ENCODE results near the gene ANXA7.

The ANXA7 gene

GRCh38 chr10:73413528-73414229 lies at the start of gene ANXA7:
ANXA7 (minus strand) TSS chr10:73414058; CDS start chr10:73400856, 13,202 bp downstream.
- H3K27me3 ChIP-seq (ENCODE audit: insufficient read depth, low read length), result no peaks in the 10 kb centered on the region
- H3K4me3 ChIP-seq (ENCODE audit: low read length), result peak within 1 kb of the TSS; percentile 95
- no peaks in the 10 kb centered on the region for H3K9me3 ChIP-seq (ENCODE audit: low read length)
- H3K36me3 ChIP-seq (ENCODE audit: insufficient read depth, low read length), result peaks cover 2% of the 10 kb centered on the region
- peak within 1 kb of the TSS; percentile 98 for H2AFZ ChIP-seq (ENCODE audit: low read depth, low read length)
- H3K4me1 ChIP-seq (ENCODE audit: insufficient read depth, low read length), result peaks cover 10% of the 10 kb centered on the region

- no peak overlapping the region for H3K4me3 ChIP-seq (ENCODE audit: low read length)
- peaks cover 34% of the 10 kb centered on the region for H3K36me3 ChIP-seq (ENCODE audit: insufficient read depth, low read length)
- H2AFZ ChIP-seq (ENCODE audit: low read depth, low read length), result no peak overlapping the region
- no peaks in the 10 kb centered on the region for H3K4me1 ChIP-seq (ENCODE audit: insufficient read depth, low read length)
- H3K9me3 ChIP-seq (ENCODE audit: low read length), result no peaks in the 10 kb centered on the region
- no peaks in the 10 kb centered on the region for H3K27me3 ChIP-seq (ENCODE audit: insufficient read depth, low read length)
Observed at GRCh38 chr10:73460897-73461296, 47.0 kb upstream of the ANXA7 start.

DNA sequence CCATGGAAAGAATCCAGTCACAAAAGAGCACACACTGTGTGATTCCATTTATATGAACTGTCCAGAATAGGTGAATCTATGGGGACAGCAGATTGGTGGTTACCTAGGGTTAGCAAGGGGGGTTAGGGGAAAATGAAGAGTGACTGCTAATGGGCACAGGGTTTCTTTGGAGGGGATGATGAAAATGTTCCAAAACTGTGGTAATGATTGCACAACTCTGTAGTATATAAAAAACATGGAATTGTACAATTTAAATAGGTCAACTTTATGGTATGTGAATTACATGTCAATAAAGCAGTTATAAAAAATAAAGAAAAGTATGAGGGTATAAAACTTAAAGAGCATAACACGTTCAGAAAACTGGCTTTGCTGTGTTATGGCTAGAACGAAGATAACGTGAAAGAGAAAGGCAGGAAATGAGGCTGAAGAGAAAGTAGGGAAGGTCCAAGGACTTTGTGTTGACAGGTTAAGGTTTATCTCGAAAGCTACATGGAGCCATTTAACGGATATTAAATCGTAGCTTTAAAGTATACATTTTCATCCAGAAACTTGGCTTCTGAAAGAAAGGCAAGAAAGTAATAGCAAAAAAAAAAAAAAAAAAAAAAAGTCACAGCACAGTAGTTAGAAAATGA lies 45.9 kb upstream of the ANXA7 start:
- H3K4me1 ChIP-seq (ENCODE audit: insufficient read depth, low read length), result no peaks in the 10 kb centered on the region
- H2AFZ ChIP-seq (ENCODE audit: low read depth, low read length), result no peak overlapping the region
- no peaks in the 10 kb centered on the region for H3K9me3 ChIP-seq (ENCODE audit: low read length)
- H3K4me3 ChIP-seq (ENCODE audit: low read length), result no peak overlapping the region
- H3K27me3 ChIP-seq (ENCODE audit: insufficient read depth, low read length), result no peaks in the 10 kb centered on the region
- peaks cover 25% of the 10 kb centered on the region for H3K36me3 ChIP-seq (ENCODE audit: insufficient read depth, low read length)

DNA sequence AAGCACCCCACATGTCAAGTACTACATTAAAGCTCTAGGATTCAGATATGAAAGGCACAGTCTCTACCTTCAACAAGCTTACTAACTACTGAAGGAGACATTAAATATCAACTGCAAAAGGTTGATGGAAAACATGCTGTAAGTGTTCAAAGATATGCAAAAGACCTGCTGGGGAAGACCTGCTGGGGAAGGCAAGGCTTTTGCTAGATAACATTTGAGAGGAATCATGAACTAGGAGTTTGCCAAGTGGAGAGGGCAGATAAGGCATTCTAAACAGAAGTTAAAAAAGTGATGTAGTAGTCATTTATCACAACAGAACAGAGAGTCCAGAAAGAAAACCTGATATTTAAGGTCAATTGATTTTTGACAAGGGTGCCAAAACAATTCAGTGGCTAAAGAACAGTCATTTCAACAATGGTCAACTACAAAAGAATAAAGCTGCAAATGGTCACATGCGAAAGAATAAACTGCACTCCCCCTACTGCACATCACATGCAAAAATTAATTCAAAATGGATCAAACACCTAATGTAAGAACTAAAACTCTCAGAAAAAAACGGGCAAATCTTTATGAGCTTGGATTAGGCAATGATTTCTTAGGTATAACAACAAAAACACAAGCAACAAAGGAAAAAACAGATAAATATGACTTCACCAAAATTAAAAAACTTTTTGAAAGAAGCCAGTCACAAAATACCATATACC lies 42.5 kb upstream of the ANXA7 start:
- no peak overlapping the region for H3K4me3 ChIP-seq (ENCODE audit: low read length)
- H3K9me3 ChIP-seq (ENCODE audit: low read length), result no peaks in the 10 kb centered on the region
- H3K36me3 ChIP-seq (ENCODE audit: insufficient read depth, low read length), result peaks cover 26% of the 10 kb centered on the region
- H3K4me1 ChIP-seq (ENCODE audit: insufficient read depth, low read length), result no peaks in the 10 kb centered on the region
- H2AFZ ChIP-seq (ENCODE audit: low read depth, low read length), result no peak overlapping the region
- no peaks in the 10 kb centered on the region for H3K27me3 ChIP-seq (ENCODE audit: insufficient read depth, low read length)

- no peaks in the 10 kb centered on the region for H3K4me1 ChIP-seq (ENCODE audit: insufficient read depth, low read length)
- no peak overlapping the region for H2AFZ ChIP-seq (ENCODE audit: low read depth, low read length)
- H3K9me3 ChIP-seq (ENCODE audit: low read length), result no peaks in the 10 kb centered on the region
- no peaks in the 10 kb centered on the region for H3K27me3 ChIP-seq (ENCODE audit: insufficient read depth, low read length)
- peaks cover 39% of the 10 kb centered on the region for H3K36me3 ChIP-seq (ENCODE audit: insufficient read depth, low read length)
- no peak overlapping the region for H3K4me3 ChIP-seq (ENCODE audit: low read length)
Observed at GRCh38 chr10:73449113-73449512, 35.3 kb upstream of the ANXA7 start.

GRCh38 chr10:73448384-73448783 lies 34.5 kb upstream of the ANXA7 start:
- Histone ChIP-seq H3K36me3 (ENCODE audit: insufficient read depth, low read length) (peaks cover 40% of the 10 kb centered on the region), H3K4me1 (ENCODE audit: insufficient read depth, low read length) (no peaks in the 10 kb centered on the region), H3K4me3 (ENCODE audit: low read length) (no peak overlapping the region), H3K9me3 (ENCODE audit: low read length) (no peaks in the 10 kb centered on the region), H3K27me3 (ENCODE audit: insufficient read depth, low read length) (no peaks in the 10 kb centered on the region), H2AFZ (ENCODE audit: low read depth, low read length) (no peak overlapping the region)

- Histone ChIP-seq H3K36me3 (ENCODE audit: insufficient read depth, low read length) (peaks cover 35% of the 10 kb centered on the region), H3K9me3 (ENCODE audit: low read length) (no peaks in the 10 kb centered on the region), H3K27me3 (ENCODE audit: insufficient read depth, low read length) (no peaks in the 10 kb centered on the region), H3K4me3 (ENCODE audit: low read length) (no peak overlapping the region), H2AFZ (ENCODE audit: low read depth, low read length) (no peak overlapping the region), H3K4me1 (ENCODE audit: insufficient read depth, low read length) (no peaks in the 10 kb centered on the region)
Observed at GRCh38 chr10:73446926-73447325, 33.1 kb upstream of the ANXA7 start.

- no peaks in the 10 kb centered on the region for H3K27me3 ChIP-seq (ENCODE audit: insufficient read depth, low read length)
- no peak overlapping the region for H2AFZ ChIP-seq (ENCODE audit: low read depth, low read length)
- H3K4me1 ChIP-seq (ENCODE audit: insufficient read depth, low read length), result no peaks in the 10 kb centered on the region
- no peaks in the 10 kb centered on the region for H3K9me3 ChIP-seq (ENCODE audit: low read length)
- H3K4me3 ChIP-seq (ENCODE audit: low read length), result no peak overlapping the region
- H3K36me3 ChIP-seq (ENCODE audit: insufficient read depth, low read length), result peaks cover 36% of the 10 kb centered on the region
Observed at GRCh38 chr10:73444457-73444856, 30.6 kb upstream of the ANXA7 start.

- Histone ChIP-seq H3K4me1 (ENCODE audit: insufficient read depth, low read length) (no peaks in the 10 kb centered on the region), H3K27me3 (ENCODE audit: insufficient read depth, low read length) (no peaks in the 10 kb centered on the region), H3K9me3 (ENCODE audit: low read length) (no peaks in the 10 kb centered on the region), H3K36me3 (ENCODE audit: insufficient read depth, low read length) (peaks cover 53% of the 10 kb centered on the region), H2AFZ (ENCODE audit: low read depth, low read length) (no peak overlapping the region), H3K4me3 (ENCODE audit: low read length) (no peak overlapping the region)
Observed at GRCh38 chr10:73439605-73440312, 25.9 kb upstream of the ANXA7 start.

DNA sequence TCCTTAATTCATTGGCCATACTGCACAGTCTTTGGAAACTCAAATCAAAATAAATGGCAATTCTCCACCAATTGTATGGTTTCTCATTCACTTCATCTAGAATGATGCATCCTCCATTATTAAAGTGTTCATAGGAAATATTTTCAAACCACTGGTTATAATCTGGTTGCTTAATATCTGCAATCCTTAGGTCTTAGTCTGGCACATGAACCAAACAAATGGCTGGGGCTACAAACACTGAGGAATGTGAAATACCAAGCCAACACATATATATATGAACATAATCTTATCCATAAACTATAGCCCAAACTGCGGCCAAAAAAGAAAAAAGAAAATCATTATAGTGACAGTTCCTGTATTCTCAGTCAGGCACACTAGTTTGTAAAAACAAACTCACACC lies 25.2 kb upstream of the ANXA7 start:
- Histone ChIP-seq H3K9me3 (ENCODE audit: low read length) (no peaks in the 10 kb centered on the region), H2AFZ (ENCODE audit: low read depth, low read length) (no peak overlapping the region), H3K36me3 (ENCODE audit: insufficient read depth, low read length) (peaks cover 46% of the 10 kb centered on the region), H3K27me3 (ENCODE audit: insufficient read depth, low read length) (no peaks in the 10 kb centered on the region), H3K4me1 (ENCODE audit: insufficient read depth, low read length) (no peaks in the 10 kb centered on the region), H3K4me3 (ENCODE audit: low read length) (no peak overlapping the region)

GRCh38 chr10:73433538-73433867 lies 19.6 kb upstream of the ANXA7 start, which contains the start of gene MSS51:
MSS51 (minus strand) TSS chr10:73433561; CDS start chr10:73428284, 5,277 bp downstream.
- Histone ChIP-seq H2AFZ (ENCODE audit: low read depth, low read length) (no peak within 1 kb of the TSS), H3K4me3 (ENCODE audit: low read length) (no peak within 1 kb of the TSS), H3K9me3 (ENCODE audit: low read length) (no peaks in the 10 kb centered on the region), H3K27me3 (ENCODE audit: insufficient read depth, low read length) (no peaks in the 10 kb centered on the region), H3K36me3 (ENCODE audit: insufficient read depth, low read length) (peaks cover 24% of the 10 kb centered on the region), H3K4me1 (ENCODE audit: insufficient read depth, low read length) (no peaks in the 10 kb centered on the region)

DNA sequence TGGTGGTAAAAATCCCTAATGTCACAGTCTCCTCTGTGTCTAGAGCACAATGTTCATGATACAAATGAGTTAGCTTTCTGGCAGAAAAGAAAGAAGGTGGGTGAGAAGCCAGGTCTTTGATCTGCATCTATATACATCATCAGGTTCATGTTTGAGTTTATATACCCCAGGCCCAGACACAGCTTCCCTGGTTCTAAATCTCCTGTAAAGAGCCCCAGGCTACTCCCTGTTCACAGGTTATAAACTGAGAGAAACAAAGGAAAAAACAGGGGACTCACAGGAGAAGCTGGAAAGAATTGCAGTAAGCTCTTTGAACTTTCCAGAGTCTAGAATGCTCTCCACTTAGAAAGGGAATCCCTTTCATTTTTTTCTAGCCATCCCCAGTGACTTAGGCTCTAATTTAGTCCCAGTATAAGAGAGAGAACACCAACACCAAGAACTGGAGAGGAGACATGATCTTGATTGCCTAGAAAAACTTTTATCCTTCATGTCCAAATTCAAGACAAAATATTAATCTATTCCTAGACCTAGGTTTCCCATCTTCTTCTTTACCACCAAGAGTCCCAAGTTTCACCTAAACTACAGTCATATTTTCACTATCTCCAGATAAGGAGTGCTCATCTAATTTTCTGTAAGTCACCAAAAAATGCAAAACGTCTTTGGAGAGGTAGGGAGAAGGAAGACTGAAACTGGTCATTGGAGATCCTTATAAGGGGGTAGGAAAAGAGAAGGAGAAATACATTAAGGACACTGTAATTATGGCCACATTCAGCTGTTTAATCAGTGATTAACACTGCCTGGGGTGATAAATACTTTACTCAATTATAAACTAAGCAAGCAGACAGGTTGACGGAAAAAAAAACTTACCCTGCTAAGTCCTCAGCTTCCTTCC lies 19.0 kb upstream of the ANXA7 start:
- no peaks in the 10 kb centered on the region for H3K9me3 ChIP-seq (ENCODE audit: low read length)
- no peaks in the 10 kb centered on the region for H3K4me1 ChIP-seq (ENCODE audit: insufficient read depth, low read length)
- no peak overlapping the region for H3K4me3 ChIP-seq (ENCODE audit: low read length)
- no peak overlapping the region for H2AFZ ChIP-seq (ENCODE audit: low read depth, low read length)
- no peaks in the 10 kb centered on the region for H3K27me3 ChIP-seq (ENCODE audit: insufficient read depth, low read length)
- H3K36me3 ChIP-seq (ENCODE audit: insufficient read depth, low read length), result peaks cover 25% of the 10 kb centered on the region

Measured in neuron (in vitro differentiated cells).